Body of pancreas (tissue), 4 donors: ENCODE results near the gene PCDHGA6. TPM values are rescaled to one million over a fixed set of nuclear protein-coding genes. Genes with fewer than 3 reads are reported as not detected.
"Not testable (repeated sequence)": the region's sequence is repeated elsewhere in the genome, so short reads cannot be mapped to it uniquely, and the experiment has no call there.

ENCODE experiments used
- ATAC-seq: fragments of 150-250 bp; one replicate; pipeline ENCODE4 v1.9.1; 2016
- DNase-seq, 4 donors: peaks; one replicate each; pipeline ENCODE4 v3.0.0-alpha.2; 2019
- H3K27ac ChIP-seq, 4 donors: fragments of 200-600 bp; sonication (generic); 1 replicate in 3 of 4; 2 replicates in 1 of 4; pipeline versions ENCODE4 v1.5.1 to v1.6.1; 2016 to 2019; ENCODE audit warnings: mild to moderate bottlenecking in 1 of 4, mixed read lengths in 1 of 4, moderate library complexity in 1 of 4
- H3K27me3 ChIP-seq, 2 donors: fragments of 200-600 bp; sonication (generic); one replicate each; pipeline ENCODE4 v1.6.0; 2016; ENCODE audit warnings: mild to moderate bottlenecking in 1 of 2
- H3K36me3 ChIP-seq, 2 donors: fragments of 200-600 bp; sonication (generic); replicated peaks in 1 of 2; 2 replicates each; pipeline ENCODE4 v1.5.1; 2016; ENCODE audit warnings: low read depth in 2 of 2; ENCODE audit not compliant: insufficient read depth in 1 of 2
- H3K4me1 ChIP-seq: fragments of 200-600 bp; sonication (generic); one replicate; pipeline ENCODE4 v1.6.0; 2016
- H3K4me3 ChIP-seq, 2 donors: fragments of 200-600 bp; sonication (generic); 1 replicate in 1 of 2; 2 replicates in 1 of 2; pipeline ENCODE4 v1.5.1; 2016 to 2019
- H3K9me3 ChIP-seq, 3 donors: fragments of 200-600 bp; sonication (generic); 1 replicate in 2 of 3; 2 replicates in 1 of 3; pipeline ENCODE4 v1.5.1; 2016
- POLR2A ChIP-seq, 3 donors: fragments of 450-650 bp; IDR thresholded peaks; one replicate each; pipeline ENCODE4 v1.6.1; 2016; ENCODE audit warnings: antibody characterized with exemption in 3 of 3, mild to moderate bottlenecking in 2 of 3
- WGBS, 2 donors: methylation state at CpG; one replicate each; pipeline ENCODE4 v1.1.5; 2017; 5-methylcytosine and 5-hydroxymethylcytosine counted together
- intact Hi-C: fragments of 100-400 bp; cut with DNase I; formaldehyde crosslinking; loops from one replicate; pipeline ENCODE4 v1.15.1; 2023
- total RNA-seq, 2 donors: library from RNA; depleted of rRNA; stranded (reverse); fragments of >200 nt; gene quantifications; one replicate each; pipeline ENCODE4 v1.1.0, GENCODE V29; 2016
- TF ChIP-seq, protein P1 (sequence below), 7 experiments: fragments of 450-650 bp in 4 of 7; fragments of 200-600 bp in 3 of 7; sonication (generic) in 3 of 7; IDR thresholded peaks; one replicate each; pipeline ENCODE4 v1.5.1; 2016 to 2019; ENCODE audit warnings: antibody characterized with exemption in 7 of 7

Gene PCDHGA6
- total RNA-seq: 10 to 100 TPM in 1 of 2 donors, 1 to 10 TPM in 1; 5.2 to 11.2 TPM

DNA sequence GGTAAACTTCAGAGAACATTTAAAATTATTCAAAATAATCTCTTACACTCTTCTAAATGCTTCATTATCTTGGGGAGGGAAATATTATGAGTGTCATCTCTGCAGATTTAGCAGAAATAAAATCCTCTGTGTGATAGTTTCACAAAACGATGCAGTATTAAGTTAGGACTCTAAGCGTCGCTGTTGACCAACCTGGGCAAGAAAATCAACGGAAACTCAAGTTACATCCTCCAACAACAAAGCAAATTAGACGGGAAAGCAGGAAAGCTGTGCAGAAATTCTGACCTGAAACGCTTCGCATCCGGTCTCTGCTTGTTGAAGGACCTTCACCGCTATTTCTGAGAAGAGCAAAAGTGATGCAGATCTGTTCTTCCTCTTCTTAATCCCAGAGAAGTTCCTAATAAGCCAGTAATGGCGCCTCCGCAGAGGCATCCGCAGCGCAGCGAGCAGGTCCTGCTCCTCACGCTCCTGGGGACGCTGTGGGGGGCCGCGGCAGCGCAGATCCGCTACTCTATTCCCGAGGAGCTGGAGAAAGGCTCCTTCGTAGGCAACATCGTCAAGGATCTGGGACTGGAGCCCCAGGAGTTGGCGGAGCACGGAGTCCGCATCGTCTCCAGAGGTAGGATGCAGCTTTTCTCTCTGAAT, at the start of gene PCDHGA6:
Gene PCDHGA6, plus strand, starts transcription at position 219 of the 645 bp plus-strand sequence. Its CDS starts 193 bp downstream, at position 412.
- 12 to 27% methylated on average over 17 to 27 of the region's 27 CpGs for WGBS, 2 donors
- ATAC-seq: no peak
- no peak for DNase-seq

DNA sequence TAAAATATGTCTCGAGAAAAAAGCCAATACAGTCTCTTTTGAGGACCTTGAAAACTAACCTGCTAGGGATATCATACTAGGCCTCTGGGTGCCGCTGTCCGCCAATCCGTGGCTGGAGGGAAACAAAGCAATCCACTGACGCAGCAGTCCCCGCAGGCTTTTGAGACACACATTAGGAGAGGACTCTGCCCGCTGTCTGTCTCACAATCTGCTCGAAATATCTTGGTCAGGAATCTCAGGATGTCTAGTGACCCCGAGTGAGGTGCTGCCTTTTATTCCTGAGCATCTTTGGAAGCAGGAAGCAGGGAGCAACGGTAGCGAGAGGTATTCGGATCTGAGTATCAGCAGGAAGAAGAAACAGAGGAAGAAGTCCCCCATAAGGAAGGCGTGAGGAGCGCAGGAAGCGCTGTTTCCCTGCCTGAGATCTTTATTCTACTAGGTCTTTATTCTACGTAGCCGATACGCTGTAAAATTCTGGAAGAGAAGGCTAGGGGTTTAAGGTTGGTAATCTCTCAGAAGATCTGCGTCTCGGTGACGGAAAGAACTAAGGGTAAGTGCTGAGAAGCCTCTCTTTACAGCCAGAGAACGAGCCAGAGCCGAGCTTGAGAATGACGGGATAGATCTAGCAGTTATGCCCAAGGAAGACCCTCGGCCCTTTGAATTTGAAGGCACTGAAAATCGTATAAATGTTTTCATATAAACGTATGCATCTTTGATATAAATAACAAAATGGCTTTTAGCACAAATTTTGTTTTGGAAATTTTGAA, 47.4 kb upstream of the PCDHGA6 start:
- H3K27ac ChIP-seq: no peak overlapping the region

More for the DNA sequence above, at the start of gene PCDHGA6:
- no peaks in the 10 kb centered on the region for H3K27me3 ChIP-seq
- TF ChIP-seq, protein P1, sequence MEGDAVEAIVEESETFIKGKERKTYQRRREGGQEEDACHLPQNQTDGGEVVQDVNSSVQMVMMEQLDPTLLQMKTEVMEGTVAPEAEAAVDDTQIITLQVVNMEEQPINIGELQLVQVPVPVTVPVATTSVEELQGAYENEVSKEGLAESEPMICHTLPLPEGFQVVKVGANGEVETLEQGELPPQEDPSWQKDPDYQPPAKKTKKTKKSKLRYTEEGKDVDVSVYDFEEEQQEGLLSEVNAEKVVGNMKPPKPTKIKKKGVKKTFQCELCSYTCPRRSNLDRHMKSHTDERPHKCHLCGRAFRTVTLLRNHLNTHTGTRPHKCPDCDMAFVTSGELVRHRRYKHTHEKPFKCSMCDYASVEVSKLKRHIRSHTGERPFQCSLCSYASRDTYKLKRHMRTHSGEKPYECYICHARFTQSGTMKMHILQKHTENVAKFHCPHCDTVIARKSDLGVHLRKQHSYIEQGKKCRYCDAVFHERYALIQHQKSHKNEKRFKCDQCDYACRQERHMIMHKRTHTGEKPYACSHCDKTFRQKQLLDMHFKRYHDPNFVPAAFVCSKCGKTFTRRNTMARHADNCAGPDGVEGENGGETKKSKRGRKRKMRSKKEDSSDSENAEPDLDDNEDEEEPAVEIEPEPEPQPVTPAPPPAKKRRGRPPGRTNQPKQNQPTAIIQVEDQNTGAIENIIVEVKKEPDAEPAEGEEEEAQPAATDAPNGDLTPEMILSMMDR (IDR thresholded peaks at IDR 0.05): peak in 4 of 7 experiments; percentile 19 to 36 (median 29)
- no peak for TF ChIP-seq POLR2A (IDR thresholded peaks at IDR 0.05)
- H3K4me1 ChIP-seq: no peaks in the 10 kb centered on the region
- H3K4me3 ChIP-seq: no peak within 1 kb of the TSS
- H3K36me3 ChIP-seq: no peaks in the 10 kb centered on the region
- no peak within 1 kb of the TSS for H3K27ac ChIP-seq
- intact Hi-C loops: no loop called here
- peaks cover 0 to 81% (median 15%) of the 10 kb centered on the region in 3 donors for H3K9me3 ChIP-seq

DNA sequence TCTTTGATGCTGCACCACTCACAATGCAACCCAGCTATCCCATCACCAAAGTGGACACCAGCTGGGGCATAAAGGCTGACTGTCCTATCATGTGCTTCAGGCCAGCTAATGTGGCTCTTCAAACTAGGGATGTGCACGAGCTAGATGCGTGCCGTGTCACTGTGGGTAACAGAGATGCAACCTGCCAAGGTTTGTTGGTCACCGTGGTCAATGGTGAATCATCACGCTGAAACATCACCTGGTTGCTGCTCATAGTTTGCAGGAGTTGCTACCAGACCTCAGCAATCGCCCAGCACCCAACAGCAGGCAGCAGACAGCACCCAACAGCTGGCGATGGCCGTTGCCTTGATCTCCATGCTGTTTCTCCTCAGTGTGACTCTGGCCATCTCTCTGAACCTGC, 45.5 kb upstream of the PCDHGA6 start:
- no peak overlapping the region for H3K27ac ChIP-seq
- TF ChIP-seq POLR2A (IDR thresholded peaks at IDR 0.05): no peak
- TF ChIP-seq, protein P1 (IDR thresholded peaks at IDR 0.05): no peak
- H3K4me1 ChIP-seq: no peaks in the 10 kb centered on the region
- peaks cover 0 to 32% (median 0%) of the 10 kb centered on the region in 3 donors for H3K9me3 ChIP-seq
- intact Hi-C loops: no loop called here
- H3K36me3 ChIP-seq: no peaks in the 10 kb centered on the region
- WGBS, 2 donors: 70 to 72% methylated on average over 8 of the region's 8 CpGs
- no peak overlapping the region for H3K4me3 ChIP-seq
- ATAC-seq (no peak), DNase-seq (no peak)
- H3K27me3 ChIP-seq: no peaks in the 10 kb centered on the region

More for the DNA sequence above, 47.4 kb upstream of the PCDHGA6 start:
- DNase-seq (peak; percentile 22 to 57 (median 42)), ATAC-seq (peak; percentile 38)
- H3K27me3 ChIP-seq: no peaks in the 10 kb centered on the region
- H3K4me3 ChIP-seq: no peak overlapping the region
- H3K9me3 ChIP-seq: peaks cover 0 to 24% (median 0%) of the 10 kb centered on the region in 3 donors
- WGBS, 2 donors: 7 to 12% methylated on average over 27 of the region's 27 CpGs
- TF ChIP-seq POLR2A (IDR thresholded peaks at IDR 0.05): peak in 2 of 3 donors; percentile 20 to 25
- TF ChIP-seq, protein P1 (IDR thresholded peaks at IDR 0.05): peak in 4 of 7 experiments; percentile 14 to 39 (median 26)
- peaks cover 3% of the 10 kb centered on the region for H3K4me1 ChIP-seq
- H3K36me3 ChIP-seq: no peaks in the 10 kb centered on the region
- intact Hi-C loops: no loop called here

DNA sequence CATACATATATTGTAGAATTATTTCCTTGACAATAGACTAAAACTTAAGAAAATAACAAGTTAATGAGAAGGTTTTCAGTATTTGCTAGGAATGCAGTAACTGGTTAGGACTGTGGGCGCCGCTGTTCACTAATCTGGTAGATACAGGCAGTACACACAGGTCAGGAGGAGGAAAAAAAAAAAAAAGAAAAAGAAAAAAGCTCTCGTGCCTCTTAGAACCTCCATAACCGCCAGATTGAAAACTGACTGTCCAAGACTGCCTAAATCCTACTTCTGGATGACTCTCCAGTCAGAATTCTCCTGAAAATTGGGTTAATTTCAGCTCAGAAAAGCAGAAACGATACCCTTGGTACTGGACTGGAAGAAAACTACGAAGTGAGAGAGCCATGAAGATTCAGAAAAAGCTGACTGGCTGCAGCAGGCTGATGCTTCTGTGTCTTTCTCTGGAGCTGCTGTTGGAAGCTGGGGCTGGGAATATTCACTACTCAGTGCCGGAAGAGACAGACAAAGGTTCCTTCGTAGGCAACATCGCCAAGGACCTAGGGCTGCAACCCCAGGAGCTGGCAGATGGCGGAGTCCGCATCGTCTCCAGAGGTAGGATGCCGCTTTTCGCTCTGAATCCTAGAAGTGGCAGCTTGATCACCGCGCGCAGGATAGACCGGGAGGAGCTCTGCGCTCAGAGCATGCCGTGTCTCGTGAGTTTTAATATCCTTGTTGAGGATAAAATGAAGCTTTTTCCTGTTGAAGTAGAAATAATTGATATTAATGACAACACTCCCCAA, 43.2 kb upstream of the PCDHGA6 start, which contains the start of gene PCDHGA1:
Gene PCDHGA1, plus strand, starts transcription at position 216 of the 782 bp plus-strand sequence.
- H3K4me1 ChIP-seq: no peaks in the 10 kb centered on the region
- H3K4me3 ChIP-seq: no peak within 1 kb of the TSS
- TF ChIP-seq POLR2A (IDR thresholded peaks at IDR 0.05): no peak
- TF ChIP-seq, protein P1 (IDR thresholded peaks at IDR 0.05): peak in 4 of 7 experiments; percentile 9 to 41 (median 24)
- H3K36me3 ChIP-seq: no peaks in the 10 kb centered on the region
- no peak within 1 kb of the TSS for H3K27ac ChIP-seq
- no peaks in the 10 kb centered on the region for H3K27me3 ChIP-seq
- H3K9me3 ChIP-seq: peaks cover 0 to 32% (median 0%) of the 10 kb centered on the region in 3 donors
- ATAC-seq (peak; percentile 50), DNase-seq (peak in 2 of 4 donors; percentile 31 to 48)
- WGBS, 2 donors: 16 to 21% methylated on average over 20 to 21 of the region's 21 CpGs
- intact Hi-C loops: no loop called here

DNA sequence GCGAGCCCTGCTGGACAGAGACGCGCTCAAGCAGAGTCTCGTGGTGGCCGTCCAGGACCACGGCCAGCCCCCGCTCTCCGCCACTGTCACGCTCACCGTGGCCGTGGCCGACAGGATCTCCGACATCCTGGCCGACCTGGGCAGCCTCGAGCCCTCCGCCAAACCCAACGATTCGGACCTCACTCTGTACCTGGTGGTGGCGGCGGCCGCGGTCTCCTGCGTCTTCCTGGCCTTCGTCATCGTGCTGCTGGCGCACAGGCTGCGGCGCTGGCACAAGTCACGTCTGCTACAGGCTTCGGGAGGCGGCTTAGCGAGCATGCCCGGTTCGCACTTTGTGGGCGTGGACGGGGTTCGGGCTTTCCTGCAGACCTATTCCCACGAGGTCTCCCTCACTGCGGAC, 41.1 kb upstream of the PCDHGA6 start:
- H3K27ac ChIP-seq, H3K4me3 ChIP-seq, H3K36me3 ChIP-seq, H3K4me1 ChIP-seq, DNase-seq, intact Hi-C loops, H3K27me3 ChIP-seq, ATAC-seq: not testable (repeated sequence)
- WGBS, 2 donors: 11 to 28% methylated on average over 4 to 34 of the region's 39 CpGs
- peaks cover 0 to 36% (median 0%) of the 10 kb centered on the region in 3 donors for H3K9me3 ChIP-seq
